Astrocyte (in vitro differentiated cells and primary cell): ENCODE measurements around the gene PRRT3. TPM values are rescaled to one million over a fixed set of nuclear protein-coding genes. Genes with fewer than 3 reads are reported as not detected.

Experiments
- DNase-seq: peaks from one replicate; pipeline ENCODE4 v3.0.0-alpha.2; 2010; ENCODE audit warnings: low read depth
- FAIRE-seq: peaks from 2 replicates; lab custom pipeline; 2011; peaks lifted over from hg19 to GRCh38; lab: Jason Lieb, UNC
- H2AFZ ChIP-seq: 2 replicates; pipeline ENCODE4 v1.6.0; 2012; ENCODE audit warnings: low read depth, low read length, inconsistent platforms
- H3K27ac ChIP-seq: 2 replicates; pipeline ENCODE4 v1.5.1; 2011; ENCODE audit warnings: low read depth, low read length, inconsistent platforms
- H3K27me3 ChIP-seq: 2 replicates; pipeline ENCODE4 v1.6.0; 2011; ENCODE audit warnings: low read length, inconsistent platforms; ENCODE audit not compliant: insufficient read depth
- H3K36me3 ChIP-seq: 2 replicates; pipeline ENCODE4 v1.5.1; 2011; ENCODE audit warnings: low read length, inconsistent platforms; ENCODE audit not compliant: insufficient read depth
- H3K4me1 ChIP-seq: 2 replicates; pipeline ENCODE4 v1.5.1; 2011; ENCODE audit warnings: low read length, inconsistent platforms; ENCODE audit not compliant: insufficient read depth
- H3K4me2 ChIP-seq: 2 replicates; pipeline ENCODE4 v1.6.0; 2012; ENCODE audit warnings: low read length, inconsistent platforms
- H3K4me3 ChIP-seq: 2 replicates; pipeline ENCODE4 v1.5.1; 2011; ENCODE audit warnings: low read depth, mild to moderate bottlenecking, low read length, inconsistent platforms; ENCODE audit not compliant: insufficient read depth
- H3K79me2 ChIP-seq: 2 replicates; pipeline ENCODE4 v1.6.0; 2012; ENCODE audit warnings: mild to moderate bottlenecking, low read length, inconsistent platforms; ENCODE audit not compliant: insufficient read depth
- H3K9ac ChIP-seq: 2 replicates; pipeline ENCODE4 v1.6.0; 2012; ENCODE audit warnings: mild to moderate bottlenecking, low read length, inconsistent platforms
- H3K9me3 ChIP-seq: 2 replicates; pipeline ENCODE4 v1.5.1; 2012; ENCODE audit warnings: low read depth, mild to moderate bottlenecking, low read length, inconsistent platforms; ENCODE audit not compliant: insufficient read depth
- H4K20me1 ChIP-seq: 2 replicates; pipeline ENCODE4 v1.6.0; 2012; ENCODE audit warnings: low read length, inconsistent platforms; ENCODE audit not compliant: insufficient read depth
- H3K27ac Mint-ChIP-seq: one replicate; pipeline ENCODE4 v1.8.0; 2021; ENCODE audit warnings: mild to moderate bottlenecking, mixed read lengths; ENCODE audit not compliant: unreplicated experiment
- H3K27me3 Mint-ChIP-seq: one replicate; pipeline ENCODE4 v1.8.0; 2021; ENCODE audit warnings: low read depth, mixed read lengths; ENCODE audit not compliant: unreplicated experiment
- H3K36me3 Mint-ChIP-seq: one replicate; pipeline ENCODE4 v1.8.0; 2021; ENCODE audit warnings: low read depth, mixed read lengths; ENCODE audit not compliant: unreplicated experiment
- H3K4me1 Mint-ChIP-seq: one replicate; pipeline ENCODE4 v1.8.0; 2021; ENCODE audit warnings: low read depth, mixed read lengths; ENCODE audit not compliant: unreplicated experiment
- H3K4me3 Mint-ChIP-seq: one replicate; pipeline ENCODE4 v1.8.0; 2021; ENCODE audit warnings: mild to moderate bottlenecking, moderate library complexity, mixed read lengths; ENCODE audit not compliant: unreplicated experiment
- H3K9me3 Mint-ChIP-seq: one replicate; pipeline ENCODE4 v1.8.0; 2021; ENCODE audit warnings: mild to moderate bottlenecking, mixed read lengths; ENCODE audit not compliant: unreplicated experiment
- EZH2 ChIP-seq: IDR thresholded peaks from 2 replicates; pipeline ENCODE4 v1.6.1; 2012; ENCODE audit warnings: mild to moderate bottlenecking, low read length, inconsistent platforms; ENCODE audit not compliant: insufficient read depth
- total RNA-seq: library from RNA; stranded (reverse); gene quantifications from 2 replicates; pipeline ENCODE4 v1.2.1, GENCODE V29; 2021
- TF ChIP-seq, protein P1 (sequence below): IDR thresholded peaks from 2 replicates; pipeline ENCODE4 v1.5.1; 2011; ENCODE audit warnings: low read depth, mild to moderate bottlenecking, inconsistent platforms, low read length, moderate library complexity; ENCODE audit not compliant: insufficient read depth

PRRT3 gene
- total RNA-seq, 1 donor from 2014 or later = 2.4 TPM

GRCh38 chr3:9928158-9928557 is 24.1 kb downstream of the PRRT3 start:
- no peak overlapping the region for H3K4me3 ChIP-seq
- H3K27ac ChIP-seq = no peak overlapping the region
- H3K36me3 Mint-ChIP-seq = peaks cover 29% of the 10 kb centered on the region
- H4K20me1 ChIP-seq = no peaks in the 10 kb centered on the region
- H3K4me1 ChIP-seq = peaks cover 3% of the 10 kb centered on the region
- H3K9me3 ChIP-seq = no peaks in the 10 kb centered on the region
- no peak overlapping the region for H3K4me3 Mint-ChIP-seq
- H3K4me2 ChIP-seq = no peak overlapping the region
- no peaks in the 10 kb centered on the region for H3K4me1 Mint-ChIP-seq
- no peaks in the 10 kb centered on the region for H3K79me2 ChIP-seq
- TF ChIP-seq, protein P1, sequence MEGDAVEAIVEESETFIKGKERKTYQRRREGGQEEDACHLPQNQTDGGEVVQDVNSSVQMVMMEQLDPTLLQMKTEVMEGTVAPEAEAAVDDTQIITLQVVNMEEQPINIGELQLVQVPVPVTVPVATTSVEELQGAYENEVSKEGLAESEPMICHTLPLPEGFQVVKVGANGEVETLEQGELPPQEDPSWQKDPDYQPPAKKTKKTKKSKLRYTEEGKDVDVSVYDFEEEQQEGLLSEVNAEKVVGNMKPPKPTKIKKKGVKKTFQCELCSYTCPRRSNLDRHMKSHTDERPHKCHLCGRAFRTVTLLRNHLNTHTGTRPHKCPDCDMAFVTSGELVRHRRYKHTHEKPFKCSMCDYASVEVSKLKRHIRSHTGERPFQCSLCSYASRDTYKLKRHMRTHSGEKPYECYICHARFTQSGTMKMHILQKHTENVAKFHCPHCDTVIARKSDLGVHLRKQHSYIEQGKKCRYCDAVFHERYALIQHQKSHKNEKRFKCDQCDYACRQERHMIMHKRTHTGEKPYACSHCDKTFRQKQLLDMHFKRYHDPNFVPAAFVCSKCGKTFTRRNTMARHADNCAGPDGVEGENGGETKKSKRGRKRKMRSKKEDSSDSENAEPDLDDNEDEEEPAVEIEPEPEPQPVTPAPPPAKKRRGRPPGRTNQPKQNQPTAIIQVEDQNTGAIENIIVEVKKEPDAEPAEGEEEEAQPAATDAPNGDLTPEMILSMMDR = no peak
- TF ChIP-seq EZH2 = no peak
- no peak overlapping the region for H3K9ac ChIP-seq
- H2AFZ ChIP-seq = no peak overlapping the region
- no peak overlapping the region for H3K27ac Mint-ChIP-seq
- no peaks in the 10 kb centered on the region for H3K36me3 ChIP-seq
- peaks cover 6% of the 10 kb centered on the region for H3K9me3 Mint-ChIP-seq
- DNase-seq (no peak), FAIRE-seq (no peak)
- H3K27me3 Mint-ChIP-seq = no peaks in the 10 kb centered on the region
- H3K27me3 ChIP-seq = no peaks in the 10 kb centered on the region

- Mint-ChIP-seq H3K9me3 (no peaks in the 10 kb centered on the region), H3K4me3 (peak overlapping the region; percentile 54), H3K36me3 (no peaks in the 10 kb centered on the region), H3K27me3 (no peaks in the 10 kb centered on the region), H3K27ac (no peak overlapping the region), H3K4me1 (peaks cover 5% of the 10 kb centered on the region)
- Histone ChIP-seq H3K4me3 (no peak overlapping the region), H3K79me2 (no peaks in the 10 kb centered on the region), H3K27me3 (no peaks in the 10 kb centered on the region), H3K4me1 (peaks cover 23% of the 10 kb centered on the region), H3K4me2 (peak overlapping the region; percentile 83), H3K27ac (no peak overlapping the region), H2AFZ (no peak overlapping the region), H3K9ac (no peak overlapping the region), H3K9me3 (no peaks in the 10 kb centered on the region), H3K36me3 (no peaks in the 10 kb centered on the region), H4K20me1 (no peaks in the 10 kb centered on the region)
- TF ChIP-seq EZH2 = no peak
- TF ChIP-seq, protein P1 = no peak
- FAIRE-seq (no peak), DNase-seq (no peak)
These were observed 33.8 kb downstream of the PRRT3 start for GRCh38 chr3:9918261-9919038.

- FAIRE-seq = no peak
- no peaks in the 10 kb centered on the region for H3K9me3 Mint-ChIP-seq
- H3K27ac Mint-ChIP-seq = no peak overlapping the region
- no peak for TF ChIP-seq EZH2
- TF ChIP-seq, protein P1 = no peak
- peak overlapping the region; percentile 70 for H3K4me3 Mint-ChIP-seq
- Histone ChIP-seq H3K79me2 (no peaks in the 10 kb centered on the region), H4K20me1 (no peaks in the 10 kb centered on the region), H3K4me2 (peak overlapping the region; percentile 83), H2AFZ (no peak overlapping the region), H3K36me3 (no peaks in the 10 kb centered on the region), H3K4me1 (peaks cover 23% of the 10 kb centered on the region), H3K9me3 (no peaks in the 10 kb centered on the region), H3K4me3 (no peak overlapping the region), H3K27me3 (no peaks in the 10 kb centered on the region), H3K27ac (no peak overlapping the region), H3K9ac (peak overlapping the region; percentile 64)
- no peak for DNase-seq
- no peaks in the 10 kb centered on the region for H3K27me3 Mint-ChIP-seq
- H3K4me1 Mint-ChIP-seq = peaks cover 5% of the 10 kb centered on the region
- no peaks in the 10 kb centered on the region for H3K36me3 Mint-ChIP-seq
These were observed 34.4 kb downstream of the PRRT3 start for GRCh38 chr3:9917820-9918219.
